ENCODE measurements around the gene AHRR. TPM values are rescaled to one million over a fixed set of nuclear protein-coding genes. Genes with fewer than 3 reads are reported as not detected.

Gene AHRR
- total and polyA plus RNA-seq, 2 of the 4 experiments (the other 2 are of a cell fraction): 15.6 to 37.1 TPM

- dilution Hi-C loops (cut with HindIII; ENCODE audit: low sequenced_read_pairs, unreplicated experiment): no loop called here
- peaks cover 9 to 22% of the 10 kb centered on the region in 2 experiments for H3K79me1 ChIP-seq (ENCODE audit: low read depth in 1 of 2, low read length in 2 of 2)
- H2BK20ac ChIP-seq (ENCODE audit: low read depth, low read length): no peak overlapping the region
- no peak overlapping the region for H3K4ac ChIP-seq (ENCODE audit: low read depth, low read length)
- H3K9ac ChIP-seq (ENCODE audit: low read depth, low read length): no peak overlapping the region
- peaks cover 57% of the 10 kb centered on the region for H3K36me3 ChIP-seq (ENCODE audit: control insufficient read depth, insufficient read depth, low read length)
- no peak overlapping the region for H3K56ac ChIP-seq (ENCODE audit: extremely low read depth, insufficient read depth, low read length)
- no peak overlapping the region for H2AK9ac ChIP-seq (replicated peaks; ENCODE audit: low read depth, low read length, poor library complexity)
- no peak overlapping the region for H3K18ac ChIP-seq (ENCODE audit: low read depth, low read length)
- H3K27ac ChIP-seq (ENCODE audit: insufficient read depth, low read length): no peak overlapping the region
- no peak overlapping the region for H2BK15ac ChIP-seq (ENCODE audit: low read depth, low read length)
- ATAC-seq (ENCODE audit: low read depth) (no peak), DNase-seq (no peak)
- POLR2A ChIA-PET (ENCODE audit: unreplicated experiment): no interaction called here
- no peaks in the 10 kb centered on the region for H3K9me3 ChIP-seq (ENCODE audit: control insufficient read depth, insufficient read depth, low read length)
- H2AFZ ChIP-seq (replicated peaks; ENCODE audit: low read length, poor library complexity): no peak overlapping the region
- H3K23ac ChIP-seq (ENCODE audit: low read depth, low read length): no peak overlapping the region
- no peak overlapping the region for H2BK5ac ChIP-seq (ENCODE audit: low read depth, low read length, poor library complexity, severe bottlenecking)
- H4K8ac ChIP-seq (ENCODE audit: low read depth in 2 of 2, low read length in 2 of 2): no peak overlapping the region
- no peak overlapping the region for H2BK120ac ChIP-seq (ENCODE audit: low read depth, low read length)
- H4K91ac ChIP-seq (ENCODE audit: insufficient read depth, low read depth, low read length): no peak overlapping the region
- no peak overlapping the region for H2AK5ac ChIP-seq (ENCODE audit: low read depth, low read length)
- peaks cover under 1% of the 10 kb centered on the region for H3K9me1 ChIP-seq (ENCODE audit: insufficient read depth, low read length)
- WGBS, 2 experiments (ENCODE audit: extremely low coverage in 2 of 2, insufficient read length in 1 of 2): 90% methylated on average over 19 of the region's 30 CpGs; no CpG with 5 or more reads in 1 of the 2 experiments
- H4K20me1 ChIP-seq (ENCODE audit: insufficient read depth, low read length): peaks cover 4% of the 10 kb centered on the region; the same call in 1 of the 2 replicates
- no TSS peak for BruUV-seq (replicated peaks)
- in situ Hi-C loops (cut with MboI; ENCODE audit: low sequenced_read_pairs): no loop called here
- CTCF ChIA-PET: no interaction called here
- no peak overlapping the region for H3K14ac ChIP-seq (replicated peaks; ENCODE audit: low read depth, low read length)
- H3K4me3 ChIP-seq (ENCODE audit: insufficient read depth, low read depth, low read length): no peak overlapping the region
- TF ChIP-seq SMC3 (IDR thresholded peaks at IDR 0.05; ENCODE audit: low read depth, low read length) (no peak), ELK1 (IDR thresholded peaks at IDR 0.05; ENCODE audit: borderline replicate concordance, low read depth, low read length) (no peak), NFE2L2 (IDR thresholded peaks at IDR 0.05; ENCODE audit: low read depth, low read length) (no peak), MAFK (IDR thresholded peaks at IDR 0.05; ENCODE audit: low read depth, low read length) (no peak), CHD1 (IDR thresholded peaks at IDR 0.05; ENCODE audit: low read depth, low read length) (no peak), BHLHE40 (IDR thresholded peaks at IDR 0.05; ENCODE audit: low read depth, low read length) (no peak), RCOR1 (IDR thresholded peaks at IDR 0.05; ENCODE audit: insufficient replicate concordance, low read length) (no peak), CEBPB (IDR thresholded peaks at IDR 0.05; ENCODE audit: low read depth, low read length) (no peak), RAD21 (IDR thresholded peaks at IDR 0.05; ENCODE audit: low read length) (no peak), CTCF (conservative IDR thresholded peaks at IDR 0.05; ENCODE audit: low read depth, low read length) (no peak), USF2 (IDR thresholded peaks at IDR 0.05; ENCODE audit: low read depth, low read length) (no peak), MAZ (IDR thresholded peaks at IDR 0.05; ENCODE audit: borderline replicate concordance, low read depth, low read length) (no peak), RFX5 (IDR thresholded peaks at IDR 0.05; ENCODE audit: low read depth, low read length) (no peak), MXI1 (IDR thresholded peaks at IDR 0.05; ENCODE audit: borderline replicate concordance, low read depth, low read length) (no peak), FOS (IDR thresholded peaks at IDR 0.05; ENCODE audit: low read depth, low read length) (no peak), POLR2A (IDR thresholded peaks at IDR 0.05; ENCODE audit: low read depth, low read length) (no peak)
- no peaks in the 10 kb centered on the region; the same call in 1 of the 2 replicates for H3K4me1 ChIP-seq (ENCODE audit: control insufficient read depth, insufficient read depth, low read length)
- intact Hi-C loops (cut with micrococcal nuclease): no loop called here
- H4K5ac ChIP-seq (ENCODE audit: low read depth, low read length): no peak overlapping the region
- no peak overlapping the region for H3K4me2 ChIP-seq (ENCODE audit: low read depth, low read length)
- no peaks in the 10 kb centered on the region for H3K27me3 ChIP-seq (ENCODE audit: control insufficient read depth, insufficient read depth, low read length)
Measured at GRCh38 chr5:466661-467310, 145.3 kb downstream of the AHRR start.
